GM12875 (cell line): Measurements from ENCODE around the gene SLC5A3.

ENCODE experiments used
- H3K4me3 ChIP-seq: one replicate; pipeline ENCODE4 v1.5.1; 2011; ENCODE audit warnings: low read depth, low read length, control low read depth
- TF ChIP-seq, protein P1 (sequence below): IDR thresholded peaks from 2 replicates; pipeline ENCODE4 v1.5.1; 2011; ENCODE audit warnings: low read depth, mild to moderate bottlenecking, control low read depth, inconsistent platforms, low read length, moderate library complexity, borderline replicate concordance; ENCODE audit not compliant: insufficient read depth

Gene SLC5A3

DNA sequence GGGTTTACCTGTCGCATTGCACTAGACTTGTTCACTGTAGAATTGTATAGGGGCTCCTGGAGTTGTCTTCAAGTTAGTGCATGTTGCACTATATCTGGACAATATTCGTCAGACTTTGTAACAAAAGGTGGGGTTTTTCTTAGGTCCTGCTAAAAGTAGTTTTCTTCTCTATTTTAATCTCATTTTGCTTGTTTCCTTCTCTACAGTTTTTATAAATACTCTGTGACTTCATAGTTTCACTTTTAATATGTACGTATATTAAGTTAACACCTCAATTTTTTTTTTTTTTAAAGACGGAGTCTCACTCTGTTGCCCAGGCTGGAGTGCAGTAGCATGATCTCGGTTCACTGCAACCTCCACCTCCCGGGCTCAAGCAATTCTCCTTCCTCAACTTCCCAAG, 26.5 kb upstream of the SLC5A3 start:
- TF ChIP-seq, protein P1, sequence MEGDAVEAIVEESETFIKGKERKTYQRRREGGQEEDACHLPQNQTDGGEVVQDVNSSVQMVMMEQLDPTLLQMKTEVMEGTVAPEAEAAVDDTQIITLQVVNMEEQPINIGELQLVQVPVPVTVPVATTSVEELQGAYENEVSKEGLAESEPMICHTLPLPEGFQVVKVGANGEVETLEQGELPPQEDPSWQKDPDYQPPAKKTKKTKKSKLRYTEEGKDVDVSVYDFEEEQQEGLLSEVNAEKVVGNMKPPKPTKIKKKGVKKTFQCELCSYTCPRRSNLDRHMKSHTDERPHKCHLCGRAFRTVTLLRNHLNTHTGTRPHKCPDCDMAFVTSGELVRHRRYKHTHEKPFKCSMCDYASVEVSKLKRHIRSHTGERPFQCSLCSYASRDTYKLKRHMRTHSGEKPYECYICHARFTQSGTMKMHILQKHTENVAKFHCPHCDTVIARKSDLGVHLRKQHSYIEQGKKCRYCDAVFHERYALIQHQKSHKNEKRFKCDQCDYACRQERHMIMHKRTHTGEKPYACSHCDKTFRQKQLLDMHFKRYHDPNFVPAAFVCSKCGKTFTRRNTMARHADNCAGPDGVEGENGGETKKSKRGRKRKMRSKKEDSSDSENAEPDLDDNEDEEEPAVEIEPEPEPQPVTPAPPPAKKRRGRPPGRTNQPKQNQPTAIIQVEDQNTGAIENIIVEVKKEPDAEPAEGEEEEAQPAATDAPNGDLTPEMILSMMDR, result no peak
- H3K4me3 ChIP-seq, result no peak overlapping the region

DNA sequence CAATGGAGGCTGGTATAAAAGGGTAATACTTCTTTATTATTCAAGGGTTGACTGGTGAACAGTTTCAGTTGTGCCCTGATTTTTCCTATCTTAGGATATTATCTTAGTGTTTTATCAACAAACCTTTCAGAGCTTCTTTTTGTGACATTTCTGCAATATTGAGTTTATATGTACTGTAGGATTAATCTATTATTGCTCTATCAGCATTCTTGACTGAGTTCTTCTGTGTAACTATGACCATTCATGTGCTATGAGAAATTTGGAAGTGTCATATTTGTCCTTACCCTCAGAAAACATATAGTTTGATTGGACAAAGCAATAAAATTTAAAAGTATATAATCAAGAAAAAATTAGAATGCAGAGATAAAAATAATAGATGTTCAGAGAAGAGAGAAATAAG, 25.5 kb upstream of the SLC5A3 start:
- TF ChIP-seq, protein P1, result no peak
- H3K4me3 ChIP-seq, result no peak overlapping the region

DNA sequence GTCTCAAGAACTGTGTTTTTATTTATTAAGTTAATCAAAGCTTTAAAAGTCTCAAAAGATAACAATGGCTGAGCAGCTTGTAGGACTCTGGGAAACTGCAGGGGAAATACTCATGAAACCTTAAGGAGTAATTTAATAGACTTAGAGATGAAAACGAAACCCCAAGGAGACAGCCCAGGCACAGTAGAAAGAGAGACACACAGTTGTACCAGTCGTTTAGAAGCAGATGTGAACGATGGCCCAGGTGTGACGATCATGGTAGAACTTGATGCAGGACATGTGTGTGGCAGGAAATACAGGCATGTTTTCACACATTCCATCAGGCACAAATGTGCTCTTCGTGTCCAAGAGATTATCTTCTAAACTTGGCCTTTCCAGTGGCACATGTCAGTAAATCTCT, 21.2 kb upstream of the SLC5A3 start:
- TF ChIP-seq, protein P1, result no peak
- no peak overlapping the region for H3K4me3 ChIP-seq

DNA sequence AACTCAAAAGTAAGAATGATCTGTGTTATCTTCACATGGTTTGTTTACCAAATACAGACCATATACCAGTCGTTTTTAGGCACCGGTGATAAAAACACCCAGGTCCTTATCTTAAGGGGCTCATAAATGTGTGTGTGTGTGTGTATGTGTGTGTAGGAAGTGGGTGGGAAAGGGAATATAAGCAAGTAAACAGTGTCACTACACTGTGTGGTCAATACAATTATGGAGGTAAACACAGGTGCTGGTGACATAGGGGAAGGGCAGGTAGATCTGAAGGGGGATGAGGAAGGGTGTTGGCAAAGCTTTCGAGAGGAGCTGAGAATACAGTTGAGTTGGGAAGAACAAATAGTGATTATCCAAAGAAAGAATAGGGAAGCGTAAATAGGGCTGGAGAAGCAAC, 19.1 kb upstream of the SLC5A3 start:
- no peak overlapping the region for H3K4me3 ChIP-seq
- TF ChIP-seq, protein P1, result no peak

DNA sequence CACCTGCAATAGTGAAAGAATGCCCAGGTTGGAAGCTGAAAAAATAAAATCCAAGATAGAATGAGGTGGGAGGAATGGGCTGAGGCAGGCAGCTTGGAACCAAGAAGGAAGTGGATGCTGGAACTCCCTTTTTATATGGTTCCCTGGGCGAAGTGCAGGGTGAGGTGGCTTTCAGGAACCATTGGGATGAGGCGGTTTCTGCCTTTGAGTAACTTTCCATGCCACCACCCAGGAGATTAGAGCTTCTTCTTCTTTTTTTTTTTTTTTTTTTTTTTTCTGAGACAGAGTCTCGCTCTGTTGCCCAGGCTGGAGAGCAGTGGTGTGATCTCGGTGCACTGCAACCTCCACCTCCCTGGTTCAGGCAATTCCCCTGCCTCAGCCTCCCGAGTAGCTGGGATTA, 17.8 kb upstream of the SLC5A3 start:
- H3K4me3 ChIP-seq, result no peak overlapping the region
- TF ChIP-seq, protein P1, result no peak

DNA sequence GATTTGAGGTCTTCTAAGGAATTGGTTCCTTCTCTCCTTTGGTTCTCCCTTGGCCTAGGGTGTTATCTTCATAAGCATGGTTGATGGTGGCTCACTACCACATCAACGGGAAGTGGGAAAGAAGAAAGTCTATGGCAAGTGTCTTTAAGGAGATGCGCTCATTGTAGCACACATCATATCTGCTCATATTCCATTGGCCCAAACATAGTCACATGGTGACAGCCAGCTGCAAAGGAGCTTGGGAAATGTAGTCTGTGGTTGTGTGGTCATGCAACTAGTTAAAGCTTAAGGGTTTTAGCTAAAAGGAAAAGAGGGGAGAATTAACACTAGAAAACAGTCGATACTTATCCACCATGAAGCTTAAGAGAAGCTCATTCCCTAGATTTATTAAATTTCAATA, 11.4 kb upstream of the SLC5A3 start:
- TF ChIP-seq, protein P1, result no peak

DNA sequence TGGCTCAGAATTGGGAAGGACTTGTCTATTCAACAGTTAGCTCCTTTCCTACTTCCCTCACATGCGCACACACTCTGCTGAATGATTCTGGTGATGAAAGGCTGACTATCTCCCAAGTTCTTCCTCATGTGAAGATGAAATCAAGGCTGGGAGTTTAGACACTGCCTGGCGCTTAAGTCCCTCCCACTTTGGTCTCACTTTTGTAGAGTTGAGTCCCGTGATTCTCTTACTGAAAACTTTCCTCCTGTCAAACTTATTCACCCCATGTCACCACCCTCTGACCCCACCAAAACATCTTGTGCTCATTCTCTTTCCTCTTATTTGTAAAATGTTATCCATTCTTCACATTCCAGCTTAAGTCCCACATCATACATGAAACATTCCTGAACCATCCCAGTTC, 8.4 kb upstream of the SLC5A3 start:
- no peak overlapping the region for H3K4me3 ChIP-seq
- TF ChIP-seq, protein P1, result no peak

More for the DNA sequence above, 11.4 kb upstream of the SLC5A3 start:
- H3K4me3 ChIP-seq, result no peak overlapping the region
